GM18517 (cell line): ENCODE results near the gene CEP68.
"Not testable (repeated sequence)": the region's sequence is repeated elsewhere in the genome, so short reads cannot be mapped to it uniquely, and the experiment has no call there.

Experiments
- ATAC-seq: cut with Tn5 transposase; IDR thresholded peaks from one replicate; pipeline ENCODE4 v1.9.1; 2021; ENCODE audit warnings: mild to moderate bottlenecking, moderate library complexity; ENCODE audit not compliant: unreplicated experiment

CEP68 gene

GRCh38 chr2:65030476-65031332 is 25.5 kb upstream of the CEP68 start:
- peak; percentile 19 for ATAC-seq

- peak; percentile 41 for ATAC-seq
Measured at GRCh38 chr2:65031341-65032018, 24.7 kb upstream of the CEP68 start.

GRCh38 chr2:65032019-65032975 is 23.9 kb upstream of the CEP68 start:
- peak; percentile 31 for ATAC-seq

- ATAC-seq: no peak
Measured at GRCh38 chr2:65033178-65033577, 23.0 kb upstream of the CEP68 start.

GRCh38 chr2:65033667-65034066 is 22.5 kb upstream of the CEP68 start:
- ATAC-seq: not testable (repeated sequence)

- ATAC-seq: no peak
Measured at GRCh38 chr2:65035351-65035943, 20.8 kb upstream of the CEP68 start.

GRCh38 chr2:65037178-65037577 is 19.0 kb upstream of the CEP68 start:
- no peak for ATAC-seq

GRCh38 chr2:65039640-65040039 is 16.6 kb upstream of the CEP68 start:
- ATAC-seq: no peak

GRCh38 chr2:65040400-65041261 is 15.6 kb upstream of the CEP68 start:
- ATAC-seq: peak; percentile 85

- ATAC-seq: no peak
Measured at GRCh38 chr2:65043001-65043400, 13.2 kb upstream of the CEP68 start.

GRCh38 chr2:65044097-65044735 is 12.0 kb upstream of the CEP68 start:
- ATAC-seq: no peak

- no peak for ATAC-seq
Measured at GRCh38 chr2:65045651-65046050, 10.6 kb upstream of the CEP68 start.

GRCh38 chr2:65046633-65047407 is 9.4 kb upstream of the CEP68 start:
- ATAC-seq: no peak

- no peak for ATAC-seq
Measured at GRCh38 chr2:65049010-65049639, 7.1 kb upstream of the CEP68 start.

GRCh38 chr2:65050931-65051330 is 5.3 kb upstream of the CEP68 start:
- ATAC-seq: no peak

- ATAC-seq: peak; percentile 55
Measured at GRCh38 chr2:65053199-65053598, 3.0 kb upstream of the CEP68 start.

GRCh38 chr2:65054749-65055421 is 1.3 kb upstream of the CEP68 start:
- no peak for ATAC-seq
